GM23338 (cell line): Measurements from ENCODE around the gene AMIGO1. TPM values are rescaled to one million over a fixed set of nuclear protein-coding genes. Genes with fewer than 3 reads are reported as not detected.

Source experiments
- ATAC-seq: fragments of 200-7000 bp; cut with Tn5 transposase; 3 replicates; pipeline ENCODE4 v1.9.1; 2020
- DNase-seq: peaks from one replicate; pipeline ENCODE4 v3.0.0-alpha.2; 2015; ENCODE audit warnings: low spot score
- H2AFZ ChIP-seq: fragments of 200-600 bp; sonication (generic); 2 replicates; pipeline ENCODE4 v1.8.0; 2016; ENCODE audit warnings: antibody characterized with exemption, mild to moderate bottlenecking, moderate library complexity
- H3F3A ChIP-seq: fragments of 200-600 bp; sonication (generic); replicated peaks from 2 replicates; pipeline ENCODE4 v1.8.0; 2017; ENCODE audit warnings: antibody characterized with exemption, mixed run types, low read depth
- H3K27ac ChIP-seq: fragments of 200-600 bp; sonication (generic); 2 replicates; pipeline ENCODE4 v1.6.1; 2016; ENCODE audit warnings: low read depth
- H3K27me3 ChIP-seq: fragments of 200-600 bp; sonication (generic); 2 replicates; pipeline ENCODE4 v1.8.0; 2016; ENCODE audit warnings: mild to moderate bottlenecking, mixed run types, moderate library complexity; ENCODE audit not compliant: insufficient read depth
- H3K36me3 ChIP-seq: fragments of 200-600 bp; sonication (generic); 2 replicates; pipeline ENCODE4 v1.8.0; 2016; ENCODE audit warnings: mild to moderate bottlenecking; ENCODE audit not compliant: insufficient read depth
- H3K4me1 ChIP-seq: fragments of 200-600 bp; sonication (generic); 2 replicates; pipeline ENCODE4 v1.8.0; 2016; ENCODE audit warnings: mild to moderate bottlenecking, moderate library complexity; ENCODE audit not compliant: insufficient read depth
- H3K4me2 ChIP-seq: fragments of 200-600 bp; sonication (generic); 2 replicates; pipeline ENCODE4 v1.7.1; 2017; ENCODE audit warnings: mixed run types
- H3K4me3 ChIP-seq: fragments of 200-600 bp; sonication (generic); 2 replicates; pipeline ENCODE4 v1.6.1; 2016; ENCODE audit warnings: mixed run types
- H3K79me2 ChIP-seq: fragments of 200-600 bp; sonication (generic); replicated peaks from 2 replicates; pipeline ENCODE4 v1.8.0; 2017; ENCODE audit warnings: mild to moderate bottlenecking; ENCODE audit not compliant: insufficient read depth
- H3K9me2 ChIP-seq: fragments of 200-600 bp; sonication (generic); 2 replicates; pipeline ENCODE4 v1.8.0; 2017; ENCODE audit not compliant: insufficient read depth
- H4K20me1 ChIP-seq: fragments of 200-600 bp; sonication (generic); replicated peaks from 2 replicates; pipeline ENCODE4 v1.8.0; 2017; ENCODE audit warnings: mild to moderate bottlenecking; ENCODE audit not compliant: insufficient read depth
- H3K27ac Mint-ChIP-seq: 2 replicates; pipeline ENCODE4 v1.8.0; 2020; ENCODE audit warnings: inconsistent platforms, mild to moderate bottlenecking, moderate library complexity, mixed read lengths
- H3K27me3 Mint-ChIP-seq: 3 replicates; pipeline ENCODE4 v1.8.0; 2022; ENCODE audit warnings: low read depth, mild to moderate bottlenecking, moderate library complexity, mixed read lengths, inconsistent platforms; ENCODE audit not compliant: insufficient read depth, poor library complexity
- H3K36me3 Mint-ChIP-seq: 3 replicates; pipeline ENCODE4 v1.8.0; 2021; ENCODE audit warnings: low read depth, mild to moderate bottlenecking, inconsistent platforms, moderate library complexity, mixed read lengths
- H3K4me1 Mint-ChIP-seq: 3 replicates; pipeline ENCODE4 v1.8.0; 2020; ENCODE audit warnings: mild to moderate bottlenecking, inconsistent platforms, mixed read lengths
- H3K4me3 Mint-ChIP-seq: 3 replicates; pipeline ENCODE4 v1.8.0; 2021; ENCODE audit warnings: moderate library complexity, mild to moderate bottlenecking, inconsistent platforms, mixed read lengths
- H3K9me3 Mint-ChIP-seq: 3 replicates; pipeline ENCODE4 v1.8.0; 2020; ENCODE audit warnings: moderate library complexity, mild to moderate bottlenecking, inconsistent platforms, mixed read lengths
- CREB1 ChIP-seq: fragments of 250-450 bp; sonication (Bioruptor Pico); IDR thresholded peaks from 2 replicates; pipeline ENCODE4 v1.5.0; 2020; ENCODE audit warnings: low read depth, mild to moderate bottlenecking, moderate library complexity
- ETS1 ChIP-seq: IDR thresholded peaks from 2 replicates; pipeline ENCODE4 v1.6.1; 2016; ENCODE audit warnings: antibody characterized with exemption
- EZH2 ChIP-seq: fragments of 200-600 bp; sonication (generic); IDR thresholded peaks from one replicate; pipeline ENCODE4 v1.8.0; 2017; ENCODE audit warnings: antibody characterized with exemption, mild to moderate bottlenecking, low read depth; ENCODE audit not compliant: unreplicated experiment
- EZH2phosphoT487 ChIP-seq: fragments of 200-600 bp; sonication (generic); IDR thresholded peaks from one replicate; pipeline ENCODE4 v1.8.1; 2018; ENCODE audit warnings: antibody characterized with exemption; ENCODE audit not compliant: unreplicated experiment
- JUNB ChIP-seq: IDR thresholded peaks from one replicate; pipeline ENCODE4 v1.6.1; 2016; ENCODE audit warnings: antibody characterized with exemption; ENCODE audit not compliant: unreplicated experiment
- ZNF114 ChIP-seq: fragments of 250-450 bp; sonication (Bioruptor Pico); IDR thresholded peaks from 2 replicates; pipeline ENCODE4 v1.5.0; 2020; ENCODE audit warnings: mild to moderate bottlenecking, moderate library complexity
- ZNF462 ChIP-seq: fragments of 250-450 bp; sonication (Bioruptor Pico); IDR thresholded peaks from 2 replicates; pipeline ENCODE4 v1.5.0; 2020; ENCODE audit warnings: mild to moderate bottlenecking, moderate library complexity
- polyA plus RNA-seq: library from polyadenylated mRNA; unstranded; fragments of >200 nt; fragmentation: Nextera tagmentation; extraction: Ambion mirVana; gene quantifications from 2 replicates; pipeline ENCODE4 v1.2.1, GENCODE V29; 2016
- total RNA-seq: library from RNA; depleted of rRNA; stranded (reverse); fragments of >200 nt; shearing (Covaris generic); gene quantifications from 2 replicates; pipeline ENCODE4 v1.2.3, GENCODE V29; 2014
- TF ChIP-seq, protein P1 (sequence below): IDR thresholded peaks from one replicate; pipeline ENCODE4 v1.6.1; 2018; ENCODE audit warnings: antibody characterized with exemption; ENCODE audit not compliant: unreplicated experiment
- TF ChIP-seq, protein P2 (sequence below), 2 experiments: fragments of 200-600 bp in 1 of 2; sonication (generic) in 1 of 2; conservative IDR thresholded peaks; 2 replicates each; pipeline versions ENCODE4 v1.5.1 to v1.6.1; 2016 to 2017; ENCODE audit warnings: antibody characterized with exemption in 2 of 2, low read depth in 2 of 2, mild to moderate bottlenecking in 2 of 2, moderate library complexity in 1 of 2

Gene AMIGO1
- total and polyA plus RNA-seq, 2 experiments from 2014 or later, result 0.53 to 3.8 TPM

- Mint-ChIP-seq H3K4me3 (no peak overlapping the region), H3K4me1 (peaks cover 6% of the 10 kb centered on the region; the same call in 1 of the 3 replicates), H3K9me3 (no peaks in the 10 kb centered on the region), H3K27ac (no peak overlapping the region), H3K27me3 (peaks cover 2% of the 10 kb centered on the region), H3K36me3 (no peaks in the 10 kb centered on the region)
- TF ChIP-seq ETS1 (no peak), CREB1 (CRISPR knock-in tag) (no peak), ZNF462 (CRISPR knock-in tag) (no peak), ZNF114 (CRISPR knock-in tag) (no peak), JUNB (no peak), EZH2phosphoT487 (no peak), EZH2 (no peak)
- TF ChIP-seq, protein P1, sequence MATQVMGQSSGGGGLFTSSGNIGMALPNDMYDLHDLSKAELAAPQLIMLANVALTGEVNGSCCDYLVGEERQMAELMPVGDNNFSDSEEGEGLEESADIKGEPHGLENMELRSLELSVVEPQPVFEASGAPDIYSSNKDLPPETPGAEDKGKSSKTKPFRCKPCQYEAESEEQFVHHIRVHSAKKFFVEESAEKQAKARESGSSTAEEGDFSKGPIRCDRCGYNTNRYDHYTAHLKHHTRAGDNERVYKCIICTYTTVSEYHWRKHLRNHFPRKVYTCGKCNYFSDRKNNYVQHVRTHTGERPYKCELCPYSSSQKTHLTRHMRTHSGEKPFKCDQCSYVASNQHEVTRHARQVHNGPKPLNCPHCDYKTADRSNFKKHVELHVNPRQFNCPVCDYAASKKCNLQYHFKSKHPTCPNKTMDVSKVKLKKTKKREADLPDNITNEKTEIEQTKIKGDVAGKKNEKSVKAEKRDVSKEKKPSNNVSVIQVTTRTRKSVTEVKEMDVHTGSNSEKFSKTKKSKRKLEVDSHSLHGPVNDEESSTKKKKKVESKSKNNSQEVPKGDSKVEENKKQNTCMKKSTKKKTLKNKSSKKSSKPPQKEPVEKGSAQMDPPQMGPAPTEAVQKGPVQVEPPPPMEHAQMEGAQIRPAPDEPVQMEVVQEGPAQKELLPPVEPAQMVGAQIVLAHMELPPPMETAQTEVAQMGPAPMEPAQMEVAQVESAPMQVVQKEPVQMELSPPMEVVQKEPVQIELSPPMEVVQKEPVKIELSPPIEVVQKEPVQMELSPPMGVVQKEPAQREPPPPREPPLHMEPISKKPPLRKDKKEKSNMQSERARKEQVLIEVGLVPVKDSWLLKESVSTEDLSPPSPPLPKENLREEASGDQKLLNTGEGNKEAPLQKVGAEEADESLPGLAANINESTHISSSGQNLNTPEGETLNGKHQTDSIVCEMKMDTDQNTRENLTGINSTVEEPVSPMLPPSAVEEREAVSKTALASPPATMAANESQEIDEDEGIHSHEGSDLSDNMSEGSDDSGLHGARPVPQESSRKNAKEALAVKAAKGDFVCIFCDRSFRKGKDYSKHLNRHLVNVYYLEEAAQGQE, result no peak
- TF ChIP-seq, protein P2, sequence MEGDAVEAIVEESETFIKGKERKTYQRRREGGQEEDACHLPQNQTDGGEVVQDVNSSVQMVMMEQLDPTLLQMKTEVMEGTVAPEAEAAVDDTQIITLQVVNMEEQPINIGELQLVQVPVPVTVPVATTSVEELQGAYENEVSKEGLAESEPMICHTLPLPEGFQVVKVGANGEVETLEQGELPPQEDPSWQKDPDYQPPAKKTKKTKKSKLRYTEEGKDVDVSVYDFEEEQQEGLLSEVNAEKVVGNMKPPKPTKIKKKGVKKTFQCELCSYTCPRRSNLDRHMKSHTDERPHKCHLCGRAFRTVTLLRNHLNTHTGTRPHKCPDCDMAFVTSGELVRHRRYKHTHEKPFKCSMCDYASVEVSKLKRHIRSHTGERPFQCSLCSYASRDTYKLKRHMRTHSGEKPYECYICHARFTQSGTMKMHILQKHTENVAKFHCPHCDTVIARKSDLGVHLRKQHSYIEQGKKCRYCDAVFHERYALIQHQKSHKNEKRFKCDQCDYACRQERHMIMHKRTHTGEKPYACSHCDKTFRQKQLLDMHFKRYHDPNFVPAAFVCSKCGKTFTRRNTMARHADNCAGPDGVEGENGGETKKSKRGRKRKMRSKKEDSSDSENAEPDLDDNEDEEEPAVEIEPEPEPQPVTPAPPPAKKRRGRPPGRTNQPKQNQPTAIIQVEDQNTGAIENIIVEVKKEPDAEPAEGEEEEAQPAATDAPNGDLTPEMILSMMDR (conservative IDR thresholded peaks at IDR 0.05; ENCODE audit: low read depth in 2 of 2), result no peak
- H3K4me2 ChIP-seq, result no peak overlapping the region
- no peak overlapping the region for H3K27ac ChIP-seq
- 0 out of 2 replicates have a peak overlapping the region, but pooled peaks have one; percentile 59 for H2AFZ ChIP-seq
- no peak overlapping the region for H3K4me3 ChIP-seq
- H3K79me2 ChIP-seq, result no peaks in the 10 kb centered on the region
- H3F3A ChIP-seq, result no peaks in the 10 kb centered on the region
- no peaks in the 10 kb centered on the region for H3K4me1 ChIP-seq
- no peaks in the 10 kb centered on the region for H3K36me3 ChIP-seq
- ATAC-seq (peak; percentile 35; the same call in 1 of the 3 replicates), DNase-seq (no peak)
- no peaks in the 10 kb centered on the region for H3K9me2 ChIP-seq
- no peaks in the 10 kb centered on the region for H4K20me1 ChIP-seq
- no peaks in the 10 kb centered on the region for H3K27me3 ChIP-seq
These were observed 11.8 kb upstream of the AMIGO1 start for GRCh38 chr1:109521002-109521951.
